AG04449 (cell line): ENCODE results near the gene PPM1M.

Source experiments
- CTCF ChIA-PET: fragments of 350-600 bp; formaldehyde crosslinking; extraction: SDS; loops from one replicate; lab custom pipeline; 2021; ENCODE audit warnings: antibody characterized with exemption; lab: Yijun Ruan, JAX
- POLR2A ChIA-PET: fragments of 400-600, 350-600 bp; formaldehyde crosslinking; extraction: SDS; loops from one replicate; lab custom pipeline; 2020; ENCODE audit warnings: antibody characterized with exemption, inconsistent platforms; lab: Yijun Ruan, JAX
- DNase-seq: peaks from one replicate; pipeline ENCODE4 v3.0.0-alpha.2; 2010; ENCODE audit warnings: low read depth, low spot score
- H3K4me3 ChIP-seq: 2 replicates; pipeline ENCODE4 v1.5.1; 2011; ENCODE audit warnings: low read depth, mild to moderate bottlenecking, control low read depth, low read length
- CTCF ChIP-seq: IDR thresholded peaks from one replicate; pipeline ENCODE4 v1.5.1; 2011; ENCODE audit warnings: mild to moderate bottlenecking, moderate library complexity, low read length, control low read depth, inconsistent platforms; ENCODE audit not compliant: insufficient read depth; ENCODE audit errors: missing control alignments

PPM1M gene

GRCh38 chr3:52259035-52259434 is 13.5 kb downstream of the PPM1M start:
- DNase-seq: no peak
- POLR2A ChIA-PET: no interaction called here
- TF ChIP-seq CTCF: no peak
- CTCF ChIA-PET: interaction anchor here (0.9 to 2.7 kb wide), 3 partner anchors 18 to 38 kb away, joined by 3 to 15 read pairs (median 6); no protein-coding TSS in a partner anchor
- no peak overlapping the region for H3K4me3 ChIP-seq

GRCh38 chr3:52259448-52259847 is 13.9 kb downstream of the PPM1M start:
- no peak overlapping the region for H3K4me3 ChIP-seq
- DNase-seq: no peak
- ChIA-PET CTCF (interaction anchor here (1.2 to 2.7 kb wide), 2 partner anchors 18 to 38 kb away, joined by 6 to 15 read pairs; no protein-coding TSS in a partner anchor), POLR2A (no interaction called here)
- TF ChIP-seq CTCF: no peak

- CTCF ChIA-PET: interaction anchor here (0.9 to 1.3 kb wide), 3 partner anchors 15 to 31 kb away, joined by 3 read pairs; no protein-coding TSS in a partner anchor
- POLR2A ChIA-PET: no interaction called here
- TF ChIP-seq CTCF: no peak
- H3K4me3 ChIP-seq: no peak overlapping the region
- DNase-seq: no peak
These were observed 16.9 kb downstream of the PPM1M start for GRCh38 chr3:52262447-52262846.

GRCh38 chr3:52265387-52265786 is 19.8 kb downstream of the PPM1M start:
- H3K4me3 ChIP-seq: no peak overlapping the region
- CTCF ChIA-PET: no interaction called here
- DNase-seq: no peak
- POLR2A ChIA-PET: no interaction called here
- TF ChIP-seq CTCF: no peak

GRCh38 chr3:52268036-52268435 is 22.5 kb downstream of the PPM1M start:
- no peak for DNase-seq
- ChIA-PET CTCF (interaction anchor here (0.9 kb wide), 1 partner anchor 11 kb away, joined by 3 read pairs; the partner anchor contains the start of gene WDR82), POLR2A (no interaction called here)
- no peak overlapping the region for H3K4me3 ChIP-seq
- no peak for TF ChIP-seq CTCF

- ChIA-PET POLR2A (no interaction called here), CTCF (interaction anchor here (1.0 to 3.7 kb wide), 2 partner anchors 8 to 69 kb away, joined by 3 to 19 read pairs; no protein-coding TSS in a partner anchor)
- no peak overlapping the region for H3K4me3 ChIP-seq
- no peak for DNase-seq
- no peak for TF ChIP-seq CTCF
These were observed 24.2 kb downstream of the PPM1M start for GRCh38 chr3:52269776-52270175.
